PC-3 (cell line): Measurements from ENCODE around the gene IL17REL.

Source experiments
- EZH2phosphoT487 ChIP-seq: fragments of 300-600 bp; sonication (generic); IDR thresholded peaks from 2 replicates; pipeline ENCODE4 v1.6.1; 2018; ENCODE audit warnings: mild to moderate bottlenecking, antibody characterized with exemption, low read length, borderline replicate concordance
- TF ChIP-seq, protein P1 (sequence below): fragments of 300-600 bp; sonication (generic); conservative IDR thresholded peaks from 2 replicates; pipeline ENCODE4 v1.5.1; 2017; ENCODE audit warnings: antibody characterized with exemption, low read depth, mild to moderate bottlenecking, low read length

GRCh38 chr22:49997932-49998717 lies 14.4 kb downstream of the IL17REL start:
- TF ChIP-seq, protein P1, sequence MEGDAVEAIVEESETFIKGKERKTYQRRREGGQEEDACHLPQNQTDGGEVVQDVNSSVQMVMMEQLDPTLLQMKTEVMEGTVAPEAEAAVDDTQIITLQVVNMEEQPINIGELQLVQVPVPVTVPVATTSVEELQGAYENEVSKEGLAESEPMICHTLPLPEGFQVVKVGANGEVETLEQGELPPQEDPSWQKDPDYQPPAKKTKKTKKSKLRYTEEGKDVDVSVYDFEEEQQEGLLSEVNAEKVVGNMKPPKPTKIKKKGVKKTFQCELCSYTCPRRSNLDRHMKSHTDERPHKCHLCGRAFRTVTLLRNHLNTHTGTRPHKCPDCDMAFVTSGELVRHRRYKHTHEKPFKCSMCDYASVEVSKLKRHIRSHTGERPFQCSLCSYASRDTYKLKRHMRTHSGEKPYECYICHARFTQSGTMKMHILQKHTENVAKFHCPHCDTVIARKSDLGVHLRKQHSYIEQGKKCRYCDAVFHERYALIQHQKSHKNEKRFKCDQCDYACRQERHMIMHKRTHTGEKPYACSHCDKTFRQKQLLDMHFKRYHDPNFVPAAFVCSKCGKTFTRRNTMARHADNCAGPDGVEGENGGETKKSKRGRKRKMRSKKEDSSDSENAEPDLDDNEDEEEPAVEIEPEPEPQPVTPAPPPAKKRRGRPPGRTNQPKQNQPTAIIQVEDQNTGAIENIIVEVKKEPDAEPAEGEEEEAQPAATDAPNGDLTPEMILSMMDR = no peak
- no peak for TF ChIP-seq EZH2phosphoT487
